PC-9 (cell line): ENCODE data around the gene OLFML2A. TPM values are rescaled to one million over a fixed set of nuclear protein-coding genes. Genes with fewer than 3 reads are reported as not detected.

ENCODE experiments used
- BruUV-seq: library from RNA; stranded (reverse); fragments of 400-500 nt; replicated peaks from 2 replicates; lab custom pipeline; 2021; lab: Mats Ljungman, UMichigan
- CTCF ChIA-PET: fragments of 300-600 bp; sonication (Branson Sonifier 250); formaldehyde crosslinking; loops from one replicate; lab custom pipeline; 2022; ENCODE audit warnings: antibody characterized with exemption; lab: Charles Lee
- POLR2A ChIA-PET: fragments of 300-600 bp; sonication (Branson Sonifier 250); formaldehyde crosslinking; loops from one replicate; lab custom pipeline; 2022; ENCODE audit warnings: antibody characterized with exemption; ENCODE audit not compliant: unreplicated experiment; lab: Charles Lee
- DNase-seq, 2 experiments: peaks; one replicate each; pipeline versions ENCODE4 v3.0.0 to v3.0.0-alpha.2; 2015 to 2022; ENCODE audit warnings: mixed read lengths in 1 of 2
- H2AFZ ChIP-seq: fragments of 200-600 bp; sonication (generic); 2 replicates; pipeline ENCODE4 v1.8.1; 2017; ENCODE audit warnings: antibody characterized with exemption
- H3F3A ChIP-seq: fragments of 200-600 bp; sonication (generic); 2 replicates; pipeline ENCODE4 v1.8.1; 2017; ENCODE audit warnings: antibody characterized with exemption, mild to moderate bottlenecking, low read depth; ENCODE audit not compliant: insufficient read depth
- H3K27ac ChIP-seq: fragments of 200-600 bp; sonication (generic); 2 replicates; pipeline ENCODE4 v1.6.1; 2016; ENCODE audit warnings: mixed run types
- H3K27me3 ChIP-seq: fragments of 200-600 bp; sonication (generic); 2 replicates; pipeline ENCODE4 v1.6.1; 2016; ENCODE audit warnings: low read depth, mixed run types; ENCODE audit not compliant: insufficient read depth
- H3K36me3 ChIP-seq: fragments of 200-600 bp; sonication (generic); 2 replicates; pipeline ENCODE4 v1.6.1; 2016; ENCODE audit warnings: low read depth, mixed run types
- H3K4me1 ChIP-seq: fragments of 200-600 bp; sonication (generic); replicated peaks from 2 replicates; pipeline ENCODE4 v1.6.1; 2016; ENCODE audit warnings: mixed run types; ENCODE audit not compliant: insufficient read depth
- H3K4me2 ChIP-seq: fragments of 200-600 bp; sonication (generic); 2 replicates; pipeline ENCODE4 v1.6.1; 2017; ENCODE audit warnings: mixed run types
- H3K4me3 ChIP-seq: fragments of 200-600 bp; sonication (generic); 2 replicates; pipeline ENCODE4 v1.6.1; 2016; ENCODE audit warnings: mixed run types
- H3K79me2 ChIP-seq: fragments of 200-600 bp; sonication (generic); 2 replicates; pipeline ENCODE4 v1.6.1; 2017; ENCODE audit warnings: low read depth, mixed run types
- H3K9me2 ChIP-seq: fragments of 200-600 bp; sonication (generic); 2 replicates; pipeline ENCODE4 v1.8.1; 2017; ENCODE audit warnings: mild to moderate bottlenecking; ENCODE audit not compliant: insufficient read depth
- H3K9me3 ChIP-seq: fragments of 200-600 bp; sonication (generic); 2 replicates; pipeline ENCODE4 v1.8.1; 2016; ENCODE audit warnings: low read depth; ENCODE audit not compliant: insufficient read depth
- H4K20me1 ChIP-seq: fragments of 200-600 bp; sonication (generic); 2 replicates; pipeline ENCODE4 v1.8.1; 2017; ENCODE audit not compliant: insufficient read depth
- EZH2 ChIP-seq: fragments of 200-600 bp; sonication (generic); IDR thresholded peaks from 2 replicates; pipeline ENCODE4 v1.8.0; 2017; ENCODE audit warnings: antibody characterized with exemption, low read depth
- intact Hi-C: fragments of 100-400 bp; cut with micrococcal nuclease; formaldehyde crosslinking; loops from one replicate; pipeline ENCODE4 v1.10.0; 2022; ENCODE audit not compliant: unreplicated experiment
- total RNA-seq: library from RNA; stranded (reverse); gene quantifications from 2 replicates; pipeline ENCODE4 v1.2.3, GENCODE V29; 2021
- TF ChIP-seq, protein P1 (sequence below): fragments of 200-600 bp; sonication (generic); conservative IDR thresholded peaks from 2 replicates; pipeline ENCODE4 v1.6.1; 2017; ENCODE audit warnings: mixed run types, antibody characterized with exemption, mild to moderate bottlenecking, moderate library complexity

OLFML2A gene
- total RNA-seq, 1 experiment from 2014 or later = 5.7 TPM

DNA sequence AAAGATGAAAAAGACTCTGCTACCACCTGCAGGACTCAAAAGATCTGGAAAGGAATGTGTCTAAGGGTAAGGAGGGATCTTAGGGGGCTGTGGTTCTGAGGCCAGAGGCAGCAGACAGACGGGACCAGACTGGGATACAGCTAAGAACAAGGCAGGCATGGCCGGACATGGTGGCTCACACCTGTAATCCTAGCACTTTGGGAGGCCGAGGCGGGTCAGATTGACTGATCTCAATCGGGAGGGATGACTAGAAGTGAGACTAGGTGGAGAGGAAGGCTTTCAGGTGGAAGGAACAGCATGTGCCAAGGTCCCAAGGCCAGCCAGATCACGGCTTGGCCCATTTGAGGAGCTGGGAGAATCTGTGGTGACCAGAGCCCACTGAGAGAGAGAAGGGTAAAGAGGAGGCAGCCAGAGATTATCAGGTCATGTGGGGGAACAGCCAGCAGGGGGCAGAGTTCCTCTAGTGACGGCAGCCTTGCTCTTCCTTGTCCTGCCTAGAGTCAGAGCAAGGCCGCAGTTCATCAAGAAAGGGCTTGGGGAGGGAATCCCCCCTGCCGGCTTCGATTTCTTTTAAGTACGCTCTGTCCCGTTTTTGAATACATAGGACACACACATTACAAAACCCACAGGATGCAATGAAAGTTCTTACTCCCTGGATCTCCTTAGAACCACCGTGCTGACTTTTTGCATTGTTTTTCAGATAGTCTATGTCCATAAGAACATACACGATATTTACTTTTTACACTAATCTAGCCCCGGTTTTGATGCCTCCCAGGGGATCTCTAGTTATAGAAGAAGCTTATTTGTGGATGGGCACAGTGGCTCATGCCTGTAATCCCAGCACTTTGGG lies 2.6 kb upstream of the OLFML2A start:
- H3F3A ChIP-seq = peaks cover 19% of the 10 kb centered on the region; the same call in 1 of the 2 replicates
- peaks cover 10% of the 10 kb centered on the region for H3K4me1 ChIP-seq
- no peak overlapping the region for H3K4me3 ChIP-seq
- no peak overlapping the region for H2AFZ ChIP-seq
- H3K79me2 ChIP-seq = peaks cover 13% of the 10 kb centered on the region
- no peak for TF ChIP-seq EZH2
- TF ChIP-seq, protein P1, sequence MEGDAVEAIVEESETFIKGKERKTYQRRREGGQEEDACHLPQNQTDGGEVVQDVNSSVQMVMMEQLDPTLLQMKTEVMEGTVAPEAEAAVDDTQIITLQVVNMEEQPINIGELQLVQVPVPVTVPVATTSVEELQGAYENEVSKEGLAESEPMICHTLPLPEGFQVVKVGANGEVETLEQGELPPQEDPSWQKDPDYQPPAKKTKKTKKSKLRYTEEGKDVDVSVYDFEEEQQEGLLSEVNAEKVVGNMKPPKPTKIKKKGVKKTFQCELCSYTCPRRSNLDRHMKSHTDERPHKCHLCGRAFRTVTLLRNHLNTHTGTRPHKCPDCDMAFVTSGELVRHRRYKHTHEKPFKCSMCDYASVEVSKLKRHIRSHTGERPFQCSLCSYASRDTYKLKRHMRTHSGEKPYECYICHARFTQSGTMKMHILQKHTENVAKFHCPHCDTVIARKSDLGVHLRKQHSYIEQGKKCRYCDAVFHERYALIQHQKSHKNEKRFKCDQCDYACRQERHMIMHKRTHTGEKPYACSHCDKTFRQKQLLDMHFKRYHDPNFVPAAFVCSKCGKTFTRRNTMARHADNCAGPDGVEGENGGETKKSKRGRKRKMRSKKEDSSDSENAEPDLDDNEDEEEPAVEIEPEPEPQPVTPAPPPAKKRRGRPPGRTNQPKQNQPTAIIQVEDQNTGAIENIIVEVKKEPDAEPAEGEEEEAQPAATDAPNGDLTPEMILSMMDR = peak; percentile 88
- CTCF ChIA-PET = interaction anchor here (0.6 to 10.9 kb wide), 7 partner anchors 15 to 146 kb away, joined by 3 to 159 read pairs (median 4); partner anchors contain the start of genes ARPC5L, RPL35 and WDR38
- no peaks in the 10 kb centered on the region for H3K9me2 ChIP-seq
- intact Hi-C loops = loop anchor here (1.0 to 10.0 kb wide), 5 partner anchors 78 to 1718 kb away; partner anchors contain the start of genes PSMB7 and RABEPK
- no peaks in the 10 kb centered on the region for H3K9me3 ChIP-seq
- no peak overlapping the region for H3K27ac ChIP-seq
- POLR2A ChIA-PET = interaction anchor here (0.7 kb wide), 2 partner anchors 57 to 416 kb away, joined by 3 to 11 read pairs; no protein-coding TSS in a partner anchor
- peak; percentile 66 to 85 for DNase-seq
- H3K27me3 ChIP-seq = 0 out of 2 replicates have a peak, but pooled peaks cover 7% of the 10 kb centered on the region
- no peaks in the 10 kb centered on the region for H3K36me3 ChIP-seq
- no TSS peak for BruUV-seq
- H4K20me1 ChIP-seq = peaks cover 2% of the 10 kb centered on the region
- H3K4me2 ChIP-seq = no peak overlapping the region

DNA sequence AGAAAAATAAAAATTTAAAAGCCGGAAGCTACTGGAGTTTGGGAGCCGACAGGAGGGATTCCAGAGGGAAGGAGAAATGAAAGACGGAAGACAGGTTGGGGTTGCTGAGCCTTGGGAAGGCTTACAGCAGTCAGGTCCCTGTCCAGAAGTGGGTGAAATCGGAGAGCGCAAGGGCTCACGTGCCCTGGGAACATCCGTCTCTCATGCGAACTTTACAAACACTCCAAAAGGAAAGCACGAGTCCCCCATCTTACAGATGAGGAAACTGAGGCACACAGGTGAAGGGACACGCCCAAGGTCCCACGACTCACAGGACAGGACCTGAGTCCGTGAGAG lies 347 bp upstream of the OLFML2A start:
- Histone ChIP-seq H3K9me3 (no peaks in the 10 kb centered on the region), H3K4me3 (peak overlapping the region; percentile 51), H3K27ac (no peak overlapping the region), H3K9me2 (no peaks in the 10 kb centered on the region), H3K79me2 (no peaks in the 10 kb centered on the region), H2AFZ (no peak overlapping the region), H4K20me1 (no peaks in the 10 kb centered on the region), H3K27me3 (0 out of 2 replicates have a peak, but pooled peaks cover 7% of the 10 kb centered on the region), H3K4me2 (peak overlapping the region; percentile 75), H3K4me1 (peaks cover 18% of the 10 kb centered on the region), H3K36me3 (no peaks in the 10 kb centered on the region), H3F3A (peaks cover 20% of the 10 kb centered on the region; the same call in 1 of the 2 replicates)
- POLR2A ChIA-PET = interaction anchor here (1.0 kb wide), 1 partner anchor 58 kb away, joined by 5 read pairs; no protein-coding TSS in a partner anchor
- intact Hi-C loops = loop anchor here (10.0 kb wide), 1 partner anchor 382 kb away; no protein-coding TSS in a partner anchor
- no peak for DNase-seq
- TF ChIP-seq EZH2 = no peak
- TF ChIP-seq, protein P1 = no peak
- CTCF ChIA-PET = interaction anchor here (10.9 kb wide), 1 partner anchor 77 kb away, joined by 159 read pairs; the partner anchor contains the start of gene WDR38
- no TSS peak for BruUV-seq
